Middle frontal gyrus (tissue), 1 donor: Measurements from ENCODE around the gene CERS1.

Source experiments
- DNase-seq: peaks from one replicate; pipeline ENCODE4 v3.0.0-alpha.2; 2015; ENCODE audit warnings: low spot score; ENCODE audit errors: extremely low spot score

The CERS1 gene

GRCh38 chr19:18895824-18896341, at the start of gene CERS1:
Gene CERS1 (minus strand): TSS chr19:18896158. CDS start chr19:18896072, 86 bp downstream.
- peak; percentile 64 for DNase-seq

- no peak for DNase-seq
These were observed 49.3 kb upstream of the CERS1 start for GRCh38 chr19:18945297-18945696.

GRCh38 chr19:18943465-18943864, 47.5 kb upstream of the CERS1 start:
- no peak for DNase-seq

- no peak for DNase-seq
These were observed 46.7 kb upstream of the CERS1 start for GRCh38 chr19:18942692-18943091.

- no peak for DNase-seq
These were observed 45.8 kb upstream of the CERS1 start for GRCh38 chr19:18941628-18942354.

- peak; percentile 27 for DNase-seq
These were observed 45.0 kb upstream of the CERS1 start, which contains the start of gene HOMER3 for GRCh38 chr19:18940769-18941627. Gene HOMER3 (minus strand): TSS chr19:18941217. CDS start chr19:18938982, 2,235 bp downstream.

- DNase-seq = no peak
These were observed 44.2 kb upstream of the CERS1 start for GRCh38 chr19:18939922-18940768.

GRCh38 chr19:18939163-18939562, 43.2 kb upstream of the CERS1 start:
- no peak for DNase-seq

GRCh38 chr19:18933297-18933696, 37.3 kb upstream of the CERS1 start:
- DNase-seq = no peak

GRCh38 chr19:18932216-18932841, 36.4 kb upstream of the CERS1 start:
- DNase-seq = no peak

- no peak for DNase-seq
These were observed 35.6 kb upstream of the CERS1 start for GRCh38 chr19:18931316-18932162.

- no peak for DNase-seq
These were observed 33.4 kb upstream of the CERS1 start for GRCh38 chr19:18929311-18929710.

GRCh38 chr19:18928018-18928805, 32.3 kb upstream of the CERS1 start:
- DNase-seq = no peak

- no peak for DNase-seq
These were observed 28.8 kb upstream of the CERS1 start for GRCh38 chr19:18924684-18925213.

GRCh38 chr19:18922228-18922985, 26.4 kb upstream of the CERS1 start:
- no peak for DNase-seq

- no peak for DNase-seq
These were observed 25.6 kb upstream of the CERS1 start for GRCh38 chr19:18921593-18921992.

- no peak for DNase-seq
These were observed 24.4 kb upstream of the CERS1 start for GRCh38 chr19:18920400-18920799.

GRCh38 chr19:18919900-18920214, 23.9 kb upstream of the CERS1 start:
- DNase-seq = no peak
